Neural progenitor cell (in vitro differentiated cells): ENCODE data around the gene SORT1. TPM values are rescaled to one million over a fixed set of nuclear protein-coding genes. Genes with fewer than 3 reads are reported as not detected.

Experiments
- DNase-seq: peaks from one replicate; pipeline ENCODE4 v3.0.0-alpha.2; 2016; ENCODE audit warnings: low spot score
- H2AFZ ChIP-seq: fragments of 200-600 bp; sonication (generic); replicated peaks from 2 replicates; pipeline ENCODE4 v1.6.1; 2016; ENCODE audit warnings: antibody characterized with exemption
- H3F3A ChIP-seq: fragments of 200-600 bp; sonication (generic); 2 replicates; pipeline ENCODE4 v1.6.1; 2016; ENCODE audit warnings: antibody characterized with exemption, low read depth
- H3K27ac ChIP-seq: fragments of 200-600 bp; sonication (generic); 2 replicates; pipeline ENCODE4 v1.5.1; 2016; ENCODE audit warnings: mild to moderate bottlenecking
- H3K27me3 ChIP-seq: fragments of 200-600 bp; sonication (generic); 2 replicates; pipeline ENCODE4 v1.6.1; 2016; ENCODE audit warnings: mild to moderate bottlenecking, moderate library complexity
- H3K36me3 ChIP-seq: fragments of 200-600 bp; sonication (generic); 2 replicates; pipeline ENCODE4 v1.5.1; 2016
- H3K4me1 ChIP-seq: fragments of 200-600 bp; sonication (generic); 2 replicates; pipeline ENCODE4 v1.6.1; 2016; ENCODE audit warnings: mixed run types
- H3K4me2 ChIP-seq: fragments of 200-600 bp; sonication (generic); 2 replicates; pipeline ENCODE4 v1.6.1; 2016
- H3K4me3 ChIP-seq: fragments of 200-600 bp; sonication (generic); 2 replicates; pipeline ENCODE4 v1.5.1; 2016
- H3K79me2 ChIP-seq: fragments of 200-600 bp; sonication (generic); 2 replicates; pipeline ENCODE4 v1.6.1; 2016; ENCODE audit warnings: low read depth
- H3K9ac ChIP-seq: fragments of 200-600 bp; sonication (generic); 2 replicates; pipeline ENCODE4 v1.6.1; 2016
- H3K9me3 ChIP-seq: fragments of 200-600 bp; sonication (generic); 2 replicates; pipeline ENCODE4 v1.5.1; 2016; ENCODE audit warnings: low read depth
- H4K20me1 ChIP-seq: fragments of 200-600 bp; sonication (generic); 2 replicates; pipeline ENCODE4 v1.6.1; 2016; ENCODE audit warnings: low read depth
- H3K27ac Mint-ChIP-seq: 3 replicates; pipeline ENCODE4 v1.8.0; 2021; ENCODE audit warnings: mixed read lengths
- H3K27me3 Mint-ChIP-seq: 2 replicates; pipeline ENCODE4 v1.8.0; 2022; ENCODE audit warnings: low read depth, mild to moderate bottlenecking, inconsistent platforms, moderate library complexity, mixed read lengths; ENCODE audit not compliant: insufficient read depth
- H3K36me3 Mint-ChIP-seq: 3 replicates; pipeline ENCODE4 v1.8.0; 2021; ENCODE audit warnings: mixed read lengths
- H3K4me1 Mint-ChIP-seq: 3 replicates; pipeline ENCODE4 v1.8.0; 2021; ENCODE audit warnings: mixed read lengths
- H3K4me3 Mint-ChIP-seq: 3 replicates; pipeline ENCODE4 v1.8.0; 2021; ENCODE audit warnings: mild to moderate bottlenecking, moderate library complexity, mixed read lengths
- H3K9me3 Mint-ChIP-seq: 3 replicates; pipeline ENCODE4 v1.8.0; 2020; ENCODE audit warnings: mixed read lengths
- CTCF ChIP-seq: fragments of 200-600 bp; sonication (generic); IDR thresholded peaks from 2 replicates; pipeline ENCODE4 v1.5.1; 2017; ENCODE audit warnings: antibody characterized with exemption, mild to moderate bottlenecking
- EZH2 ChIP-seq: fragments of 200-600 bp; sonication (generic); IDR thresholded peaks from 2 replicates; pipeline ENCODE4 v1.6.1; 2017; ENCODE audit warnings: antibody characterized with exemption, mild to moderate bottlenecking, moderate library complexity
- EZH2phosphoT487 ChIP-seq: fragments of 200-600 bp; sonication (generic); IDR thresholded peaks from 2 replicates; pipeline ENCODE4 v1.6.1; 2017; ENCODE audit warnings: antibody characterized with exemption
- total RNA-seq: library from RNA; depleted of rRNA; stranded (reverse); fragments of >200 nt; gene quantifications from 2 replicates; pipeline ENCODE4 v1.2.3, GENCODE V29; 2015; ENCODE audit warnings: low replicate concordance

SORT1 gene
- total RNA-seq, 1 donor from 2014 or later: 38.9 TPM

GRCh38 chr1:109270623-109271317 lies 126.9 kb downstream of the SORT1 start:
- H3K4me1 ChIP-seq: no peaks in the 10 kb centered on the region
- Mint-ChIP-seq H3K4me1 (peaks cover 15% of the 10 kb centered on the region), H3K27me3 (peaks cover 10% of the 10 kb centered on the region), H3K4me3 (no peak overlapping the region), H3K36me3 (peaks cover 29% of the 10 kb centered on the region), H3K27ac (no peak overlapping the region), H3K9me3 (no peaks in the 10 kb centered on the region)
- H3K36me3 ChIP-seq: no peaks in the 10 kb centered on the region
- no peak overlapping the region for H3K4me3 ChIP-seq
- no peak overlapping the region for H3K9ac ChIP-seq
- H3K4me2 ChIP-seq: no peak overlapping the region
- H3K27me3 ChIP-seq: no peaks in the 10 kb centered on the region
- no peak overlapping the region for H3K27ac ChIP-seq
- no peak for DNase-seq
- no peaks in the 10 kb centered on the region for H4K20me1 ChIP-seq
- no peaks in the 10 kb centered on the region for H3K9me3 ChIP-seq
- H2AFZ ChIP-seq: no peak overlapping the region
- TF ChIP-seq EZH2phosphoT487 (no peak), CTCF (no peak), EZH2 (no peak)
- no peaks in the 10 kb centered on the region for H3F3A ChIP-seq
- no peaks in the 10 kb centered on the region for H3K79me2 ChIP-seq

GRCh38 chr1:109269981-109270622 lies 127.6 kb downstream of the SORT1 start:
- H3K27ac ChIP-seq: no peak overlapping the region
- no peaks in the 10 kb centered on the region for H3K9me3 ChIP-seq
- peaks cover 9% of the 10 kb centered on the region for H3K4me1 Mint-ChIP-seq
- H3F3A ChIP-seq: no peaks in the 10 kb centered on the region
- no peaks in the 10 kb centered on the region for H3K9me3 Mint-ChIP-seq
- peak overlapping the region; percentile 72 for H3K27ac Mint-ChIP-seq
- H3K4me2 ChIP-seq: no peak overlapping the region
- no peak for DNase-seq
- H3K36me3 Mint-ChIP-seq: peaks cover 29% of the 10 kb centered on the region
- H3K36me3 ChIP-seq: no peaks in the 10 kb centered on the region
- H3K4me1 ChIP-seq: no peaks in the 10 kb centered on the region
- no peak overlapping the region for H3K4me3 ChIP-seq
- no peak overlapping the region for H2AFZ ChIP-seq
- TF ChIP-seq EZH2phosphoT487 (no peak), CTCF (no peak), EZH2 (no peak)
- H3K9ac ChIP-seq: no peak overlapping the region
- H3K4me3 Mint-ChIP-seq: no peak overlapping the region
- H3K79me2 ChIP-seq: no peaks in the 10 kb centered on the region
- H4K20me1 ChIP-seq: no peaks in the 10 kb centered on the region
- no peaks in the 10 kb centered on the region for H3K27me3 ChIP-seq
- H3K27me3 Mint-ChIP-seq: peaks cover 10% of the 10 kb centered on the region

- H3K36me3 Mint-ChIP-seq: peaks cover 29% of the 10 kb centered on the region
- no peaks in the 10 kb centered on the region for H4K20me1 ChIP-seq
- H3K9ac ChIP-seq: no peak overlapping the region
- H3K9me3 Mint-ChIP-seq: no peaks in the 10 kb centered on the region
- no peaks in the 10 kb centered on the region for H3K79me2 ChIP-seq
- peaks cover 10% of the 10 kb centered on the region for H3K27me3 Mint-ChIP-seq
- H3K27ac ChIP-seq: no peak overlapping the region
- no peak overlapping the region for H3K27ac Mint-ChIP-seq
- no peak overlapping the region for H3K4me3 Mint-ChIP-seq
- no peak for DNase-seq
- peaks cover 6% of the 10 kb centered on the region for H3K4me1 Mint-ChIP-seq
- no peak overlapping the region for H3K4me3 ChIP-seq
- H3K27me3 ChIP-seq: no peaks in the 10 kb centered on the region
- no peaks in the 10 kb centered on the region for H3K4me1 ChIP-seq
- H3K9me3 ChIP-seq: no peaks in the 10 kb centered on the region
- H2AFZ ChIP-seq: no peak overlapping the region
- no peaks in the 10 kb centered on the region for H3F3A ChIP-seq
- no peaks in the 10 kb centered on the region for H3K36me3 ChIP-seq
- no peak for TF ChIP-seq EZH2phosphoT487
- no peak for TF ChIP-seq CTCF
- TF ChIP-seq EZH2: no peak
- H3K4me2 ChIP-seq: no peak overlapping the region
These were observed 128.3 kb downstream of the SORT1 start for GRCh38 chr1:109269212-109269980.
